Smooth muscle cell (in vitro differentiated cells): Measurements from ENCODE around the gene PIEZO2. TPM values are rescaled to one million over a fixed set of nuclear protein-coding genes. Genes with fewer than 3 reads are reported as not detected.

Experiments used
- DNase-seq: peaks from one replicate; lab custom pipeline; 2025; ENCODE audit not compliant: unreplicated experiment; lab: John Stamatoyannopoulos, UW
- H2AFZ ChIP-seq: fragments of 200-600 bp; sonication (generic); 2 replicates; pipeline ENCODE4 v1.6.0; 2016; ENCODE audit warnings: antibody characterized with exemption, low read depth, mild to moderate bottlenecking
- H3F3A ChIP-seq: fragments of 200-600 bp; sonication (generic); 2 replicates; pipeline ENCODE4 v1.6.0; 2017; ENCODE audit warnings: antibody characterized with exemption, low read depth
- H3K27ac ChIP-seq: fragments of 200-600 bp; sonication (generic); 2 replicates; pipeline ENCODE4 v1.5.1; 2016; ENCODE audit warnings: low read depth, mild to moderate bottlenecking
- H3K27me3 ChIP-seq: fragments of 200-600 bp; sonication (generic); 2 replicates; pipeline ENCODE4 v1.6.1; 2016; ENCODE audit warnings: low read depth, mild to moderate bottlenecking
- H3K36me3 ChIP-seq: fragments of 200-600 bp; sonication (generic); 2 replicates; pipeline ENCODE4 v1.5.1; 2016; ENCODE audit warnings: low read depth
- H3K4me1 ChIP-seq: fragments of 200-600 bp; sonication (generic); 2 replicates; pipeline ENCODE4 v1.5.1; 2016; ENCODE audit warnings: low read depth
- H3K4me2 ChIP-seq: fragments of 200-600 bp; sonication (generic); 2 replicates; pipeline ENCODE4 v1.6.0; 2016; ENCODE audit warnings: mild to moderate bottlenecking
- H3K4me3 ChIP-seq: fragments of 200-600 bp; sonication (generic); 2 replicates; pipeline ENCODE4 v1.5.1; 2016; ENCODE audit warnings: mild to moderate bottlenecking
- H3K79me2 ChIP-seq: fragments of 200-600 bp; sonication (generic); 2 replicates; pipeline ENCODE4 v1.6.0; 2016; ENCODE audit warnings: low read depth, mild to moderate bottlenecking
- H3K9ac ChIP-seq: fragments of 200-600 bp; sonication (generic); 2 replicates; pipeline ENCODE4 v1.6.0; 2016; ENCODE audit warnings: low read depth
- H3K9me3 ChIP-seq: fragments of 200-600 bp; sonication (generic); replicated peaks from 2 replicates; pipeline ENCODE4 v1.5.1; 2016; ENCODE audit warnings: low read depth
- H4K20me1 ChIP-seq: fragments of 200-600 bp; sonication (generic); 2 replicates; pipeline ENCODE4 v1.6.0; 2016; ENCODE audit warnings: low read depth
- WGBS: methylation state at CpG from one replicate; pipeline ENCODE4 v1.1.7; 2016; ENCODE audit warnings: low lambda C conversion rate; 5-methylcytosine and 5-hydroxymethylcytosine counted together
- polyA plus RNA-seq: library from polyadenylated mRNA; unstranded; fragments of >200 nt; fragmentation: Nextera tagmentation; extraction: Ambion mirVana; gene quantifications from 2 replicates; pipeline ENCODE4 v1.2.1, GENCODE V29; 2016
- total RNA-seq: library from RNA; depleted of rRNA; stranded (reverse); fragments of >200 nt; gene quantifications from 2 replicates; pipeline ENCODE4 v1.2.3, GENCODE V29; 2014
- TF ChIP-seq, protein P1 (sequence below): fragments of 200-600 bp; sonication (generic); IDR thresholded peaks from 2 replicates; pipeline ENCODE4 v1.5.1; 2017; ENCODE audit warnings: borderline replicate concordance, mild to moderate bottlenecking, antibody characterized with exemption; ENCODE audit not compliant: insufficient read depth, poor library complexity, severe bottlenecking

The PIEZO2 gene
- total and polyA plus RNA-seq, 2 experiments from 2014 or later = 1.3 to 4.7 TPM

GRCh38 chr18:11019295-11020105 lies 129.9 kb downstream of the PIEZO2 start:
- H3K9ac ChIP-seq = no peak overlapping the region
- TF ChIP-seq, protein P1, sequence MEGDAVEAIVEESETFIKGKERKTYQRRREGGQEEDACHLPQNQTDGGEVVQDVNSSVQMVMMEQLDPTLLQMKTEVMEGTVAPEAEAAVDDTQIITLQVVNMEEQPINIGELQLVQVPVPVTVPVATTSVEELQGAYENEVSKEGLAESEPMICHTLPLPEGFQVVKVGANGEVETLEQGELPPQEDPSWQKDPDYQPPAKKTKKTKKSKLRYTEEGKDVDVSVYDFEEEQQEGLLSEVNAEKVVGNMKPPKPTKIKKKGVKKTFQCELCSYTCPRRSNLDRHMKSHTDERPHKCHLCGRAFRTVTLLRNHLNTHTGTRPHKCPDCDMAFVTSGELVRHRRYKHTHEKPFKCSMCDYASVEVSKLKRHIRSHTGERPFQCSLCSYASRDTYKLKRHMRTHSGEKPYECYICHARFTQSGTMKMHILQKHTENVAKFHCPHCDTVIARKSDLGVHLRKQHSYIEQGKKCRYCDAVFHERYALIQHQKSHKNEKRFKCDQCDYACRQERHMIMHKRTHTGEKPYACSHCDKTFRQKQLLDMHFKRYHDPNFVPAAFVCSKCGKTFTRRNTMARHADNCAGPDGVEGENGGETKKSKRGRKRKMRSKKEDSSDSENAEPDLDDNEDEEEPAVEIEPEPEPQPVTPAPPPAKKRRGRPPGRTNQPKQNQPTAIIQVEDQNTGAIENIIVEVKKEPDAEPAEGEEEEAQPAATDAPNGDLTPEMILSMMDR = no peak
- no peaks in the 10 kb centered on the region for H4K20me1 ChIP-seq
- H3K4me2 ChIP-seq = no peak overlapping the region
- 92% methylated on average over 2 of the region's 2 CpGs for WGBS
- no peak overlapping the region for H3K4me3 ChIP-seq
- no peaks in the 10 kb centered on the region for H3K9me3 ChIP-seq
- no peaks in the 10 kb centered on the region for H3F3A ChIP-seq
- H3K79me2 ChIP-seq = no peaks in the 10 kb centered on the region
- DNase-seq = no peak
- H3K27me3 ChIP-seq = peaks cover 10% of the 10 kb centered on the region
- H3K36me3 ChIP-seq = no peaks in the 10 kb centered on the region
- H3K4me1 ChIP-seq = peaks cover 15% of the 10 kb centered on the region
- H2AFZ ChIP-seq = no peak overlapping the region
- no peak overlapping the region for H3K27ac ChIP-seq

DNA sequence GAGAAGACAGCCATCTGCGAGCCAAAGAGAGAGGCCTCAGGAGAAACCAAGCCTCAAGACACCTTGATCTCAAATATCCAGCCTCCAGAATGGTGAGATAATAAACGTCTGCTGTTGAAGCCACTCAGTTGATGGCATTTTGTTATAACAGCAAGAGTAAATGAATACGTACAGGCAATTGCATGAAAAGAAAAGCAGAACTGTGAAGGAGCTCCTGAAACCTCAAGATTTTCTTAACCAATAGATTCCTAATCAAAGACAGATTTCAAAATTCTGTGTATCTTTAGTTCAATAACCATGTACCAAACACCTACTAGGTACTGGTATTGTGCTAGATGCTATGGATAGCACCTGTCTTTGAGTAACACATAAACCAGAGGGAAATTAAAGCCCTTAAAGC lies 139.5 kb downstream of the PIEZO2 start:
- no peak for DNase-seq
- TF ChIP-seq, protein P1 = no peak
- Histone ChIP-seq H3K9me3 (no peaks in the 10 kb centered on the region), H3K4me2 (no peak overlapping the region), H3K79me2 (no peaks in the 10 kb centered on the region), H3K4me3 (no peak overlapping the region), H2AFZ (no peak overlapping the region), H3K9ac (no peak overlapping the region), H3F3A (no peaks in the 10 kb centered on the region), H3K27me3 (no peaks in the 10 kb centered on the region), H3K36me3 (no peaks in the 10 kb centered on the region), H4K20me1 (no peaks in the 10 kb centered on the region), H3K4me1 (peaks cover 10% of the 10 kb centered on the region), H3K27ac (no peak overlapping the region)
- WGBS = 91% methylated on average over 3 of the region's 3 CpGs

GRCh38 chr18:11009147-11009546 lies 140.2 kb downstream of the PIEZO2 start:
- H3K4me2 ChIP-seq = no peak overlapping the region
- no peak overlapping the region for H3K9ac ChIP-seq
- no peaks in the 10 kb centered on the region for H3F3A ChIP-seq
- H3K27ac ChIP-seq = no peak overlapping the region
- H2AFZ ChIP-seq = no peak overlapping the region
- H3K4me1 ChIP-seq = peaks cover 11% of the 10 kb centered on the region
- DNase-seq = no peak
- H3K4me3 ChIP-seq = no peak overlapping the region
- no peaks in the 10 kb centered on the region for H4K20me1 ChIP-seq
- no peaks in the 10 kb centered on the region for H3K9me3 ChIP-seq
- 96% methylated on average over 6 of the region's 6 CpGs for WGBS
- no peaks in the 10 kb centered on the region for H3K36me3 ChIP-seq
- TF ChIP-seq, protein P1 = no peak
- H3K27me3 ChIP-seq = no peaks in the 10 kb centered on the region
- H3K79me2 ChIP-seq = no peaks in the 10 kb centered on the region

- H3K4me1 ChIP-seq = peaks cover 11% of the 10 kb centered on the region
- H4K20me1 ChIP-seq = no peaks in the 10 kb centered on the region
- no peak overlapping the region for H3K9ac ChIP-seq
- WGBS = 94% methylated on average over 3 of the region's 3 CpGs
- no peak overlapping the region for H3K4me3 ChIP-seq
- no peak for DNase-seq
- TF ChIP-seq, protein P1 = no peak
- H3K27me3 ChIP-seq = no peaks in the 10 kb centered on the region
- no peaks in the 10 kb centered on the region for H3F3A ChIP-seq
- no peaks in the 10 kb centered on the region for H3K9me3 ChIP-seq
- no peak overlapping the region for H3K27ac ChIP-seq
- H3K4me2 ChIP-seq = no peak overlapping the region
- H3K79me2 ChIP-seq = no peaks in the 10 kb centered on the region
- H2AFZ ChIP-seq = no peak overlapping the region
- H3K36me3 ChIP-seq = no peaks in the 10 kb centered on the region
These were observed 140.9 kb downstream of the PIEZO2 start for GRCh38 chr18:11008505-11008904.
